ENCODE data around the gene TMEM213.

DNA sequence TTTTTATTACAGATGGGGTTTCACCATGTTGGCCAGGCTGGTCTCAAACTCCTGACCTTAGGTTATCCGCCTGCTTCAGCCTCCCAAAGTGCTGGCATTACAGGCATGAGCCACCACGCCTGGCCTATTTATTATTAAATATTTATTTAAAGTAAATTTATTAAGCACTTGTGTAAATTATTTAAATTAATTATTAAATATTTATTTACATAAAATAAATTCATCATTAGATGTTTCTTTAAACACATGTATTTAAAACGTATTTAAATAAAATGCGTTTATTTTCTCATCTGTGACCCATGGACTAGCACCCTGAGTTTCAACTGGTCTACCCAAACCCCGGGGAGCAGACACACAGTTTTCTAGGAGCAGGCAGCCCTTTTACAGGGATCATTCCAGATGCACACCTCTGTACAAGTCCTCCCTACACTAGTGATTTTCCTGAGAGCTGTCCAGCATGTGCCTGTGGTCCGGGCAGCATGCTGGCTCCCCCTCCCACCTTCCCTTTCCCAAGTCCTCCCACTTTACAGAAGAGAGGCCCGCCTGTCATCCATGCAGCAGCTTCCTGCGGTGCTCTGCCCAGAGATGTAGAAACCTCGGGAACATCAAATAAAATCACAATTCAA is 89.4 kb downstream of the TMEM213 start:
- TF ChIP-seq, protein P1, sequence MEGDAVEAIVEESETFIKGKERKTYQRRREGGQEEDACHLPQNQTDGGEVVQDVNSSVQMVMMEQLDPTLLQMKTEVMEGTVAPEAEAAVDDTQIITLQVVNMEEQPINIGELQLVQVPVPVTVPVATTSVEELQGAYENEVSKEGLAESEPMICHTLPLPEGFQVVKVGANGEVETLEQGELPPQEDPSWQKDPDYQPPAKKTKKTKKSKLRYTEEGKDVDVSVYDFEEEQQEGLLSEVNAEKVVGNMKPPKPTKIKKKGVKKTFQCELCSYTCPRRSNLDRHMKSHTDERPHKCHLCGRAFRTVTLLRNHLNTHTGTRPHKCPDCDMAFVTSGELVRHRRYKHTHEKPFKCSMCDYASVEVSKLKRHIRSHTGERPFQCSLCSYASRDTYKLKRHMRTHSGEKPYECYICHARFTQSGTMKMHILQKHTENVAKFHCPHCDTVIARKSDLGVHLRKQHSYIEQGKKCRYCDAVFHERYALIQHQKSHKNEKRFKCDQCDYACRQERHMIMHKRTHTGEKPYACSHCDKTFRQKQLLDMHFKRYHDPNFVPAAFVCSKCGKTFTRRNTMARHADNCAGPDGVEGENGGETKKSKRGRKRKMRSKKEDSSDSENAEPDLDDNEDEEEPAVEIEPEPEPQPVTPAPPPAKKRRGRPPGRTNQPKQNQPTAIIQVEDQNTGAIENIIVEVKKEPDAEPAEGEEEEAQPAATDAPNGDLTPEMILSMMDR (IDR thresholded peaks at IDR 0.05 in 2 of 3, conservative IDR thresholded peaks at IDR 0.05 in 1 of 3; ENCODE audit: borderline replicate concordance in 1 of 3, insufficient read depth in 1 of 3, low read depth in 2 of 3, low read length in 2 of 3): no peak
- no peak for TF ChIP-seq POLR2A (IDR thresholded peaks at IDR 0.05; ENCODE audit: borderline replicate concordance, extremely low read depth, insufficient read depth, insufficient read length)
- no peak for TF ChIP-seq SIN3A (IDR thresholded peaks at IDR 0.05; ENCODE audit: low read depth)
- TF ChIP-seq RAD21 (IDR thresholded peaks at IDR 0.05; ENCODE audit: low read depth): no peak
- TF ChIP-seq EZH2phosphoT487 (IDR thresholded peaks at IDR 0.05; ENCODE audit: borderline replicate concordance): no peak
- TF ChIP-seq, protein P2, sequence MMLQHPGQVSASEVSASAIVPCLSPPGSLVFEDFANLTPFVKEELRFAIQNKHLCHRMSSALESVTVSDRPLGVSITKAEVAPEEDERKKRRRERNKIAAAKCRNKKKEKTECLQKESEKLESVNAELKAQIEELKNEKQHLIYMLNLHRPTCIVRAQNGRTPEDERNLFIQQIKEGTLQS (IDR thresholded peaks at IDR 0.05): no peak
- TF ChIP-seq ELF1 (IDR thresholded peaks at IDR 0.05; ENCODE audit: borderline replicate concordance, low read depth): no peak
- no peak for TF ChIP-seq ZNF274 (IDR thresholded peaks at IDR 0.05; ENCODE audit: low read depth, low read length)
